Measurements from ENCODE around the gene MIPOL1.

Gene MIPOL1

GRCh38 chr14:37422748-37423147 lies 225.0 kb downstream of the MIPOL1 start:
- DNase-seq (ENCODE audit: extremely low read depth, insufficient read length) = no peak
- TF ChIP-seq CTCF (IDR thresholded peaks at IDR 0.05; ENCODE audit: insufficient read depth, low read length, poor library complexity, severe bottlenecking) = no peak
- Histone ChIP-seq H3K4me3 (replicated peaks; ENCODE audit: low read depth, low read length) (no peak overlapping the region), H3K27me3 (replicated peaks; ENCODE audit: control insufficient read depth, insufficient read depth, low read length) (no peaks in the 10 kb centered on the region), H3K36me3 (ENCODE audit: control insufficient read depth, insufficient read depth, low read length) (no peaks in the 10 kb centered on the region)

- no peak for TF ChIP-seq CTCF (IDR thresholded peaks at IDR 0.05; ENCODE audit: insufficient read depth, low read length, poor library complexity, severe bottlenecking)
- H3K27me3 ChIP-seq (replicated peaks; ENCODE audit: control insufficient read depth, insufficient read depth, low read length) = no peaks in the 10 kb centered on the region
- DNase-seq (ENCODE audit: extremely low read depth, insufficient read length) = no peak
- no peak overlapping the region for H3K4me3 ChIP-seq (replicated peaks; ENCODE audit: low read depth, low read length)
- H3K36me3 ChIP-seq (ENCODE audit: control insufficient read depth, insufficient read depth, low read length) = no peaks in the 10 kb centered on the region
These were observed 231.2 kb downstream of the MIPOL1 start for GRCh38 chr14:37428954-37429353.

GRCh38 chr14:37429618-37430017 lies 231.9 kb downstream of the MIPOL1 start:
- no peak for TF ChIP-seq CTCF (IDR thresholded peaks at IDR 0.05; ENCODE audit: insufficient read depth, low read length, poor library complexity, severe bottlenecking)
- Histone ChIP-seq H3K36me3 (ENCODE audit: control insufficient read depth, insufficient read depth, low read length) (no peaks in the 10 kb centered on the region), H3K4me3 (replicated peaks; ENCODE audit: low read depth, low read length) (no peak overlapping the region), H3K27me3 (replicated peaks; ENCODE audit: control insufficient read depth, insufficient read depth, low read length) (no peaks in the 10 kb centered on the region)
- no peak for DNase-seq (ENCODE audit: extremely low read depth, insufficient read length)

GRCh38 chr14:37434867-37435266 lies 237.1 kb downstream of the MIPOL1 start:
- no peak overlapping the region for H3K4me3 ChIP-seq (replicated peaks; ENCODE audit: low read depth, low read length)
- no peak for DNase-seq (ENCODE audit: extremely low read depth, insufficient read length)
- TF ChIP-seq CTCF (IDR thresholded peaks at IDR 0.05; ENCODE audit: insufficient read depth, low read length, poor library complexity, severe bottlenecking) = no peak
- H3K36me3 ChIP-seq (ENCODE audit: control insufficient read depth, insufficient read depth, low read length) = no peaks in the 10 kb centered on the region
- no peaks in the 10 kb centered on the region for H3K27me3 ChIP-seq (replicated peaks; ENCODE audit: control insufficient read depth, insufficient read depth, low read length)

GRCh38 chr14:37436519-37436918 lies 238.8 kb downstream of the MIPOL1 start:
- no peak for DNase-seq (ENCODE audit: extremely low read depth, insufficient read length)
- TF ChIP-seq CTCF (IDR thresholded peaks at IDR 0.05; ENCODE audit: insufficient read depth, low read length, poor library complexity, severe bottlenecking) = no peak
- no peaks in the 10 kb centered on the region for H3K36me3 ChIP-seq (ENCODE audit: control insufficient read depth, insufficient read depth, low read length)

GRCh38 chr14:37437490-37437889 lies 239.8 kb downstream of the MIPOL1 start:
- DNase-seq (ENCODE audit: extremely low read depth, insufficient read length) = no peak
- no peaks in the 10 kb centered on the region for H3K27me3 ChIP-seq (replicated peaks; ENCODE audit: control insufficient read depth, insufficient read depth, low read length)
- no peak overlapping the region for H3K4me3 ChIP-seq (replicated peaks; ENCODE audit: low read depth, low read length)
- H3K36me3 ChIP-seq (ENCODE audit: control insufficient read depth, insufficient read depth, low read length) = no peaks in the 10 kb centered on the region
- no peak for TF ChIP-seq CTCF (IDR thresholded peaks at IDR 0.05; ENCODE audit: insufficient read depth, low read length, poor library complexity, severe bottlenecking)

More at GRCh38 chr14:37436519-37436918, 238.8 kb downstream of the MIPOL1 start:
- no peak overlapping the region for H3K4me3 ChIP-seq (replicated peaks; ENCODE audit: low read depth, low read length)
- H3K27me3 ChIP-seq (replicated peaks; ENCODE audit: control insufficient read depth, insufficient read depth, low read length) = no peaks in the 10 kb centered on the region
